GM18861 (cell line): ENCODE measurements around the gene SPEN.
"Not testable (repeated sequence)": the region's sequence is repeated elsewhere in the genome, so short reads cannot be mapped to it uniquely, and the experiment has no call there.

Experiments used
- ATAC-seq: cut with Tn5 transposase; IDR thresholded peaks from one replicate; pipeline ENCODE4 v1.9.1; 2021; ENCODE audit not compliant: unreplicated experiment

The SPEN gene

DNA sequence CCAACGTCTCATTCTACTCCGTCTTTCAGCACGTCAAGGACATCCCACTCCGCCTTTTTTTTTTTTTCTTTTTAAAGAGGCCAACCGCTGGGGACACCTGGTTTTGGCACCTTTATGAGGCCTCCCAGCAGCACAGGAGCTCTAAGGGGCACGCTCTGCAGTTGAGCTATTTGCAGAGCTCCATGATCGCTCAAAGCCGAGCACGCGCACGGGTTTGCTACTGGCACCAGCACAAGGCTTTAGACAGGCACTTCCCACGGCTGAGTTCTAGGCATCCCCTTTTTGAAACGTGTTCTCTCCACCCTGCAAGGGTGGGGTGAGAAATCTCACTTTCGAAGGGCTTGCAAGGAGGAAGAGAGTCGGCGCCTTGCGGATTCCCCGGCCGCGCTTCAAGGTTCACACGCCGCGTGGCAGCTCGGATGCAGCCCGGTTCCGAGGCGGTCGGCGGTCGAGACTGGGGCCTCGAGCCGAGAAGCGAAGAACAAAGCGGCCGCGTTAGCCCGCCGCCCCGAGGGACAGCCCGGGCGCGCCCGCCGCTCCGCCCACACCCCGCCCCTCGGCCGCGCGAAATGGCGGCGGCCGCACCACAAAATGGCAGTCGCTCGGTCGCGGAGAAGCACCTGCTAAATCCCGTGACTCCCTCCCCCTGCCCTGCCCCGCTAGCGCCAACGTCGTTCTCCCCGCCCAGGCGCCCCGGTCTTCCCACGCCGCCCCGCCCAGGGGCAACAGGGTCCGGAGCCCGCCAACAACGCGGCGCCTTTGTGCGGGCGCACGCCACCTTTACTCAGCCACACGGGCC is 12.9 kb upstream of the SPEN start:
- peak; percentile 27 for ATAC-seq

DNA sequence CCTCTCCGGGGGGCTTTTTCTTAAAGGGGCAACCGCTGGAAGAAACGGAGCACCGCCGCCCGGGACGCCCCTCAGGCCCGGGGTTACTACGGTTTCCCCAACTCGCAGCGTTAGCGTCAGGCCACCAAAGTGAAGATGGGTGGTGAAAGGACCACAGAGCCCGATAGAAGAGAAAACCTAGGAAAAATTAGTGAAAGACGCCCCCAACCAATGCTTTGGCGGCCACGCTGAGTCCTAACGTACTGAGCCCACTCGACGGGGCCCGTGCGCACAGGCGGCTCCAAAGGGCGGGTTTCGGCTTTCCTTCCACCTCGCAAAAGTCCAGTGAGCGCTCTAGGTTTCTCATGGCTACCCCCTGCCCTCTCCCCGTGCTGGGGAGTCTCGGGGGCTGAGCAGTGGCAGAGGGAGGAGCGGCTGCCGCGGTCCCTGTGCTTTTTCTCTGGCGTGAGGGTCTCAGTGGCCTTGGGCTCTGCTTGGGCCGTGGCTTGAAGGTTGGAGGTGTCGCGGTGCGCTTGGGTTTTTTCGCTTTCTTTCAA is 12.2 kb upstream of the SPEN start:
- ATAC-seq = no peak

DNA sequence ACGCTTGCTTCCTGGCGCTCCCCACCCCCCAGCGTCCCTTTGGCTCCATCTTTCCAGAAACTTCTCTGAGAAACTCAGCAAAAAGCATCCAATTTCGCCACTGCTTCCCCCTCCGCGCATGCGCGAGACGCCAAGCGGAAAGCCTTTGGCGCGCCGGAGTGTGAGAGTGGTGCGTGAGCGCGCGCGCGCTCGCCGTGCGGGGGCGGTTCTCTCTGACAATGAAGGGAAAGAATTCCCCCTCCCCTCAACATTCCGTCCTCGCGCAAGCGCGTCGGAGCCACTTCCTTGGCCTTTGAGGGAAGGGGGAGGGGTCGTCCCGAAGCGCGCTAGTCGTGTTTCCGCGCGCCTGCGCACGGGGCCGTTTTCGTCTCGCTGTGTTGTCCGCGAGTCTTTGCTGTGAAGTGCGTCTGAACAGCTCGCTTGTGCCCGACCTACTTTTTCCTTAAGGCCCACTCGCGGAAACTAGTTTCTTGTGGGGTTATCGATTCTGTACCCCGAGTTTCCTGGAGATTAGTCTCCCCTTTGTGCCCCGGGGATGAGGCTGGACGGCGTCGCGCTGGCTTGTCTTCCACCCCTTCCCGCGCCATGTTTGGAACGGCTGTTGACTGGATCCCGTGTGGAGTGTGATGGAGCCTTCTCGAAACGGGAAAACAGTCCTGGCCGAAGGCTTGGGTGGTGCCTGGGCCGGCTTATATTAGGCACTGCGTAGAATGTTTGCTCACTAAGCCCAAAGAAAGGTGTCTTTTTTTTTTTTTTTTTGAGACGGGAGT is 11.6 kb upstream of the SPEN start:
- ATAC-seq = peak; percentile 47

DNA sequence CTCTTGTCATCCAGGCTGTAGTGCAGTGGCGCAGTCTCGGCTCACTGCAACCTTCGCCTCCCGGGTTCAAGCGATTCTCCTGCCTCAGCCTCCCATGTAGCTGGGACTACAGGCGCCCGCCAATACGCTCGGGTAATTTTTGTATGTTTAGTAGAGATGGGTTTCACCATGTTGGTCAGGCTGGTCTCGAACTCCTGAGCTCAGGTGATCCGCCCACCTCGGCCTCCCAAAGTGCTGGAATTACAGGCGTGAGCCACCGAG is 11.1 kb upstream of the SPEN start:
- ATAC-seq = not testable (repeated sequence)

DNA sequence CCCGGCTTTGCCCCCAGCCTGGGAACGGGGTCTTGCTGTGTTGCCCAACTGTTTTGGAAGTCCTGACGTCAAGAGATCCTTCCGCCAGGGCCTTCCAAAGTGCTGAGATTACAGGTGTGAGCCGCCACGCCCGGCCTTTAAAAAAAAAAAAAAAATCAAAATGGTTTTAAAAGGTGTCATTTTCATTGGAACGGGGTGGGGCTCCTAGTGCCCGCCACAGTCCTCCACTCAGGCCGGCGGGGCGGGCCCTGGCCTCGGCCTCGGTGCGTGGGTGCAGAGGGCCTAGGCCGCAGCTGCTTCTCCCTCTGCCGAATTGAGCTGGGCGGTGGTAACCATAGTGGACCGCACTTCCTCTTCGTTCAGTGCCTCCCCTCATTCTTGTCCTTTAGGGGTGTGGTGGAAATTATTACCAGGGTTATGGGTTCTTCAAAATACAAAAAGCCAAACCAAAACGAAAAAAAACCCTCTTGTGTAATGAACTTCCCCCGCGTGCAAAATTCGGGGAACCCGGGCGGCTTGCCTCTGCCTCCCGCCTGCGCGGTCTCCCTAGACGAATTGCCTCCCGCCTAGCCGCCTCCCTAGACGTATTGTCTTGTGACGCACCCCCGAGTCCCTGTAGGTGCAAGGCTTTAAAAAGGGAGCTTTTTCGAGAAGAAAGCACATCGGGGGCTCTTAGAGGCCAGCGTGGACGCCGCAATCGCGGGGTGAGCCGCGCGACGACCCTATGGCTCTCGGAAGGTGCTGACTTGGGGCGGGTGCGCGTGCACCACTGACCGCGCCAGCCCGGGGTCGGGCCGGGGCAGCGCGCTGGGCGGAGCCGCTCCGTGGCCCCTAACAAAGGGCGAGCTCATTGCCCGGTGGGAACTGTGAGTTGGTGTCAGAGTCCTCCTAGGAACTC is 10.5 kb upstream of the SPEN start:
- no peak for ATAC-seq

DNA sequence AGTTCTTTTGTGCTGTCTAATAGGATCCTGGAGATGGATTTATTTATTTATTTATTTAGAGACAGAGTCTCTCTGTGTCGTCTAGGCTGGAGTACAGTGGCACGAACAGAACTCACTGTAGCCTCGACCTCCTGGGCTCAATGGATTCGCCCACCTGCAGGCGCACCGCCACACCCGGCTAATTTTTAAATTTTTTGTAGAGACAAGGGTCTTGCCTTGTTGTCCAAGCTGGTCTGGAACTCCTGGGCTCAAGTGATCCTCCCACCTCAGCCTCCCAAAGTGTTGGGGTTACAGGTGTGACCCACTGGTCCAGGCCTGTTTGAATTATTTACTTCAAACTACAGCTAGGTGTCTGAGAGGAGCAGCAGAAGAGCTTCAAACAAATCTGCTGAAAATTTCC is 9.6 kb upstream of the SPEN start:
- no peak for ATAC-seq

DNA sequence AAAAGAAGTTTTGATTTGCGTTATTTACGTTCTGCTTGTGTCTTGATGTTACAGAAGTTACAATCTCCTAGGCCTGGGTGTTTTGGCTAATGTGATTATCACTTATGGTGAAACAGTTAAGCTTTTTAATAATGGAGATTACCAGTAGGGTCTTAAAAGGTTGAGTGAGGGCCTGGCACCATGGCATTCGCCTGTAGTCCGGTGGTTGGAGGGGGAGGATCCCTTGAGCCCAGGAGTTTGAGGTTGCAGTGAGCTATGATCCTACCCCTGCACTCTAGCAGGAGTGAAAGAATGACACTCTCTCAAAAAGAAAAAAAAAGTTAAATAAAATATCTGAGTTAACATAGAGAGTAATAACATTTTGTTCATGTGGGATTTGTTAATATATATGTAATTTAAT is 8.8 kb upstream of the SPEN start:
- no peak for ATAC-seq

DNA sequence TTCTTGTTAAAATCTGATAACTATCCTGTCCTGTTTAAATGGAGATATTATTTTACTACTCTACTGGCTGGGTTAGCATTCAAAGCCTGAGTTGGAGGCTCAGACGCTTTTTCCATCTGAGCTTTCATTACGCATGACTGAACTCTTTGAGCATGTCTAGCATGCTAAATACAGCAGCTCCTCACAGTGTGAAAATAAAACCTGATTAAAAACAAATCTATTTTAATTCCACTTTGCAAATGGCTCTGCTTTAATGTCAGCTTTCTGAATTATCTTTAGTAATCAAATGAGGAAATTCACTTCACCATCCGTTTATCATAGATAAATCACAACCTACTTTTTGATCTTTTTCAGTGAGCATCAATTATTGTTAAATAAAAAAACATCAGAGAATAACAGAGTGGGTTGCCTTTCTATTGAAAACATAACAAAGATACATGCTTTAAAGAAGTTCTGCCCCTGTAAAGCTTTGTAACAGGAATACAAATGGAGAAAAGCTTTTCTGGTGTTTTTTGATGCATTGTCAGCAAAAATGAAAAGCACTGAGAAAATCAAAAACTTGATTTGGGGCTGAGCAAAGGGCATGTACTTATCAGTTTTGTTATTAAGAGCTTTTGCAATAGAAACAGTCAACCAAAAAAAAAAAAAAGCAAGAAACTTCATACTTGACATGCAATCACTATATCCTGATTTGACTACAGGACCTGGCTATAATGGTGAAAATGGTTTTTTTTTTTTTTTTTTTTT is 3.5 kb upstream of the SPEN start:
- no peak for ATAC-seq

DNA sequence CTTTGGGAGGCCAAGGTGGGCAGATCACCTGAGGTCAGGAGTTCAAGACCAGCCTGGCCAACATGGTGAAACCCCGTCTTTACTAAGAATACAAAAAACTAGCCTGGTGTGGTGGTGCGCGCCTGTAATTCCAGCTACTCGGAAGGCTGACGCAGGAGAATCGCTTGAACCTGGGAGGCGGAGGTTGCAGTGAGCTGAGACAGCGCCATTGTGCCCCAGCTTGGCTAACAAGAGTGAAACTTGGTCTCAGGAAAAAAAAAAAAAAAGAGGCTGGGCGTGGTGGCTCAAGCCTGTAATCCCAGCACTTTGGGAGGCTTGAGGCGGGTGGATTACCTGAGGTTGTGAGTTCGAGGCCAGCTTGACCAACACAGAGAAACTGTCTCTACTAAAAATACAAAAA is 1.5 kb upstream of the SPEN start:
- not testable (repeated sequence) for ATAC-seq

DNA sequence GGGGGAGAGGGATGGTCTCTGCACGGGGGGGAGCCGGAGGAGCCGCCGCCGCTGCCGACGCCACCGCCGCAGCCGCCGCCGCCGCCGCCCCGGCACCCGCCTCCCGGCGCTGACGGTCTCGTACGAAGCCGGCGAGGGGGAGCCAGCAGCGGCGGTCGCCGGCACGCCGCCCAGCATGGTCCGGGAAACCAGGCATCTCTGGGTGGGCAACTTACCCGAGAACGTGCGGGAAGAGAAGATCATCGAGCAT is 311 bp downstream of the SPEN start:
- no peak for ATAC-seq

DNA sequence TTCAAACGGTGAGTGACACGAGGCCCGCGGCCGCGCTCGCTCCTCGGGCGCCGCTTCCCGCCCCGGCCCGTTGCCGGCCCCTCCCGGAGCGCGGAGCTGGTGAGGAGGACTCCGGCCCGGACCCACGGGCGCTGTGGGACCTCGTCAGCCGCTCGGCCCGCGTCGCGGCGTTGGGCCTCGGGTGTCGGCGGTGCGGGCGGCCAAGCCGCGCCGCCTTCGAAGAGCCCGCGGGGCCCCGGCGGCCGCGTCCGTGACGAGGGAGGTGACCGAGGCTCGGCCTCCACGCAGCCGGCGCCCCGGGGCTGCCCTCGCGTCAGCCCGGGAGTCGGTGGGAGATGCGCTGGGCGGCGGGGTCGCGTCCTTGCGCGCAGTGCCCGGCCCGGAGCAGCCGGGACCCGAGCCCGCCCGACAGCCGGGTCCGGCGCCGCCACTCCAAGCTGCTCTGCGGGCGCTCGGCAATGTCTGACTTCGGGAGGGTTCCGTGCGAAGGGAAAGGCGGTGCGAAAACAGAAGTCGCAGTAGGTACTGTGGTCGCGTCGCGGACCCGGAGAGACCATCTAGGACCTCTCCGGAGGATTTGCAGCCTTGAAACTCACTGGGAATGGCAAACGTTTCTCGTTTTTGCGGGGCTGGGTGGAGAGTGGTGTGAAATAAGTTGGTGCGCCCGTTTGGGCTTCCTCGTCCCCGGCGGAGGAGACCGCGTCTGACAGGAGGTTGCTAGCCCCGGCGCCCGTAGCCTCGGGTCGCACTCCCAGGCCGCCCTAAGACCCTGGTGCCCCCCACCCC is 829 bp downstream of the SPEN start:
- ATAC-seq = no peak

DNA sequence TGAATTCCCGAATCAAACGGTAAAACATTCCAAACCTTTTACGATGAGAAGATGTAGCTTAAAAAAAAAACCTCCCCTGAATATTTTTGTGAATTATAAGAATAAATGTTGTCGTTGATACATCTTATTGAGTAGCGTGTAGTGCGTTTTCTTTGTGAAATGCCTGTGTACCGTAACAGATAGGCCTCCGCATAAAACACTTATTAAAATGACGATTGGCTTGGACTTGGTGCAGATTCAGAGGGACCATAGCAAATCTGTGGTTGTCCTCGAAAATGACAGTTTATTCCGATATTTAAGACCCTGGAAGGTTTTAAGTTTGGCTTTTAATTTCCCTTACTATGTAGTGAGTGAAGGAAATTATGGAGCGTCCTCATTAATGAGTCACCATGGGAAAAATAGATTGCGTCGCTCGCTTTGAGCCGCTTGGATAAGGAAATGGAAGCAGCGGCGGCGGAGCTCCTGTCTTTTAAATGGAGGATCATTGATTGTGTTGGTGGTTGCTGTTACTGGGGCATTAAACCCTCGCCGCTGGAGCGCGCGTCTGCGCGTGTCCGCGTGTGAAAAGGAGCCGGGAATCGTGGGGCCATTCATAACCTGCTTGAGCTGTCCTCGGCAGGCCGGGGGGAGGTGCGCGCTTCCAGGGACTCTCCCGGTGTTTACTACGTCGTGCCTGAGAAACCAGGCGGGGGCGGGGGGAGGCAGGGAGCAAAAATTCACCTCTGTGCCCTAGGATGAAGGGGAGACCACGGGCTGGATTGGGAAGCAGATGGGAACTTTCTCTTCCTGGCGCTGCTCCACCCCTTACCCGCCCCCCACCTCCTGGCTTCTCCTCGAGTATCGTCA is 1.6 kb downstream of the SPEN start:
- ATAC-seq = no peak

DNA sequence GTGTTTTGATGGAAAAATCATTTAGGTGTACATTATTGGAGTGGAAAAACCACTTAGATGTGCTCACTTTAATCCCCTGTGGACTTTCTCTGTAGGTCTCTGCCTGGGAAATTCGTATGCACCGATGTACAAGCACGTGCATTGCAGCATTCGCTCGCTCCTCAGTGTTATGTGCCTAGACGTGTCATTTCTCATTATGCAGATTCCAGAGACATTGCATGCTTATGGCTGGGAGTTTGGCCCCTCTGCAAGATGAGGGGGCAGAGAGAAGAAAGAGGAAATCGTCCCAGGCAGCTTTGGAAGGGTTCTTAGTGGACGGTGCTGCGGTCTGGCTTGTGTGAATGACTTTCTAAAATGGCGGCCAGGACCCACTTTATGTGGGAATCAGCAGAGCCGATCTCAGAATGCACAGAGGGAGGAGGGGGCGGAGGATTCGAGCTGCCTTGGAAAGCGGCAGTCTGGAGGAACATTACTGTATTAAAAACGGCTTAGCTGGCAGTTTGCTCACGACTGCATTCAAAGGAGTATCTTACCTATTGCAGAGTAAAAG is 2.3 kb downstream of the SPEN start:
- ATAC-seq = no peak

DNA sequence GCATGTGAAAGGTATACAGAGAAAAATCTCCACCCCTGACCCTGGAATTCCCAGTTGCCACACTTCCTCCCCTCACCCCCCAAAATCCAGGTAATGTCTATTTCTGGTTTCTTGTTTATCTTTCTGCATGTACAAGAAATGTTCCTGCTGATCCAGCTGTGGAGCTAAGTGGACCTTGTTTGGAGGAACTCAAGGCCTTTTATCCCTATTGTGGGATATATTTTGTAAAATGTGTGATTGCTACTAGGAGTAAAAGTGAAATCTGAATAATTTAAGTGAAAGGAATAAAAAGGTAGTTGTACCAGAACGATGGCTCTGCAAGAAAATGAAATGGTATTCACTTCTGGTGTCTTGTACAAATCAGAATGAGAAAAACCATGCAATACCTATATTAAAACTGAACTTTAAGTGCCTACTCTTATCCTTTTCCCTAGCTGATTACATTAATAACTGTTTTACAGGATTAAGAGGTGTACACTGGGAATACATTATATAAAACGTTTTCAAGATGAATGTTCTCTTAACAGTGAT is 3.0 kb downstream of the SPEN start:
- no peak for ATAC-seq

DNA sequence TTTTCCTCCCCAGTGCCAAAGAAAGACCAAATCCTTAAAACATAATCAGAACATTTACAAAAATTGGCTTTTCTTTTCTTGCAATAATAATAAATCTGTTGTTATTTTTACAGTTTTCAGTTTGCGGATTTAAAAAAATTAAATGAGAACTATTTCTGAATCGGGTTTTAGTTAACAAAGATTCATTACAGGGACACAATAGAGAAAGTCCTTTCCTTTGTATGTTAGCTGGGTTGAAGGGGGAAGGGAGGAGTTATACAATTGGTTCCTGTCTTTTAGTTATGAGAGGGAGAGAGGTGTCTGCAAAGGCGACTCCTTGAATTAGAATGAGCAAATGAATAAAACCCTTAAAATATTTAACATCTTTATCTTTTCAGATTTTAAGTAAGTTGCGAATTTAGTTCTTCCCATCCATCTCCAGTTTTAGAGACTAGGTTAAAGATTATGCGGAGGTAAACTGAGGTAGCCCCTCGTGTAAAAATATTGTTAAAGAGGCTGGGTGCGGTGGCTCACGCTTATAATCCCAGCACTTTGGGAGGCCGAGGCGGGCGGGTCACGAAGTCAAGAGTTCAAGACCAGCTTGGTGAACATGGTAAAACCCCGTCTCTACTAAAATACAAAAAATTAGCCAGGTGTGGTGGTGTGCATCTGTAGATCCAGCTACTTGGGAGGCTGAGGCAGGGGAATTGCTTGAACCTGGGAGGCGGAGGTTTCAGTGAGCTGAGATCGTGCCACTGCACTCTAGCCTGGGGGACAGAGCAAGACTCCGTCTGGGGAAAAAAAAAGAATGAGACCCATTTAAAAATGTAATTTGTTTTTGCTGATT is 3.9 kb downstream of the SPEN start:
- no peak for ATAC-seq

DNA sequence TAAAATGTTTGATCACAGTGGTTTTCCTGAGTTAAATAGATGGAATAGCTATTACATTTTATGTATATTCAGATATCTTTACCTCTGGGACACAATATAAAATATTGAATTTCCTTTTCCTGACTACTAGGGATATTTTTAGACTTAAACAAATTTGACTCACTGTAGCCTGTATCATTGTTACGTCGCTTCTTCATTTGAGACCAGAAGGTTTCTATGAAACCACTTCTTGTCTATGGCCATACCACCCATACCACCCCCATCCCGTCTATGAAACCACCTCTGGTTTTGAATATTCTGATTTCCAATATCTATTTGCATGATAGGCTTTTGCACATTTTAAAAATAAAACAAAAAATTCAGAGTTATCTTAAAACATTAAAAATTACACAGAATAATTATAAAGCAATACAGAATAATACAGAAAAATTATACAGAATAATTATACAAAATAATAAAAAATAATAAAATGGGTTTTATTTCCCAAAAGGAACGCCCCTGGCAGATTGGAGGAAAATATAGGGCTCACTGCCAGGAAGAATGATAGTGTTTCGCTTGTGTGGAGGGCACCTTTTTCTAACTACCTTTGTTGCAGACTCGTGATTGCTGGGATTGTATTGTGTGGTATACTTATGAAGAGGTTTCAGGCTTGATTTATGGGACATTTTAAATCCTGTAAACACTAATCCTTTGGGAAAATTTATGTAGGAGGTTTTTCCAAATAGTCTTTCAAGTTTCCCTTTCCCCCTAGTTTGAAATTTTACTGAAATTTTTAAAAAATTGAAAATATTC is 4.7 kb downstream of the SPEN start:
- no peak for ATAC-seq

DNA sequence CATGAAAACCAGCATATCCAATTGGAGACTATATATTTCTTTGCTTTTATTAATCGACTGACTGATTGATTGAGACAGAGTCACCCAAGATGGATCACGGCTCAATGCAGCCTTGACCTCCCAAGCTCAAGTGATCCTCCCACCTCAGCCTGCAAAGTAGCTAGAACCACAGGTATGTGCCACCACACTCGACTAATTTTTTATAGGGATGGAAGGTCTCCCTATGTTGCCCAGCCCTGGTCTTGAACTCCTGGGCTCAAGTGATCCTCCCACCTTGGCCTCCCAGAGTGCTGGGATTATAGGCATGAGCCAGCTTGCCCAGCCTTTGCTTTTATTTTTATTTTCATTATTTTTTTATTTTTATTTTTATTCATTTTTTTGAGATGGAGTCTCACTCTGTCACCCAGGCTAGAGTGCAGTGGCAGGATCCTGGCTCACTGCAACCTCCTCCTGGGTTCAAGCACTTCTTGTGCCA is 5.4 kb downstream of the SPEN start:
- no peak for ATAC-seq
